GM23338 (cell line): ENCODE results near the gene CPLANE2.

ENCODE experiments used
- CREB1 ChIP-seq: fragments of 250-450 bp; sonication (Bioruptor Pico); IDR thresholded peaks from 2 replicates; pipeline ENCODE4 v1.5.0; 2020; ENCODE audit warnings: low read depth, mild to moderate bottlenecking, moderate library complexity
- CTCF ChIP-seq, 2 experiments: fragments of 200-600 bp in 1 of 2; sonication (generic) in 1 of 2; conservative IDR thresholded peaks; 2 replicates each; pipeline versions ENCODE4 v1.5.1 to v1.6.1; 2016 to 2017; ENCODE audit warnings: antibody characterized with exemption in 2 of 2, low read depth in 2 of 2, mild to moderate bottlenecking in 2 of 2, moderate library complexity in 1 of 2
- ETS1 ChIP-seq: IDR thresholded peaks from 2 replicates; pipeline ENCODE4 v1.6.1; 2016; ENCODE audit warnings: antibody characterized with exemption
- EZH2 ChIP-seq: fragments of 200-600 bp; sonication (generic); IDR thresholded peaks from one replicate; pipeline ENCODE4 v1.8.0; 2017; ENCODE audit warnings: antibody characterized with exemption, mild to moderate bottlenecking, low read depth; ENCODE audit not compliant: unreplicated experiment
- EZH2phosphoT487 ChIP-seq: fragments of 200-600 bp; sonication (generic); IDR thresholded peaks from one replicate; pipeline ENCODE4 v1.8.1; 2018; ENCODE audit warnings: antibody characterized with exemption; ENCODE audit not compliant: unreplicated experiment
- POLR2AphosphoS5 ChIP-seq: IDR thresholded peaks from 2 replicates; pipeline ENCODE4 v1.6.1; 2016; ENCODE audit warnings: antibody characterized with exemption, low read depth
- ZNF114 ChIP-seq: fragments of 250-450 bp; sonication (Bioruptor Pico); IDR thresholded peaks from 2 replicates; pipeline ENCODE4 v1.5.0; 2020; ENCODE audit warnings: mild to moderate bottlenecking, moderate library complexity

- TF ChIP-seq EZH2, result no peak
- TF ChIP-seq POLR2AphosphoS5, result no peak
- TF ChIP-seq CTCF (conservative IDR thresholded peaks at IDR 0.05; ENCODE audit: low read depth in 2 of 2), result no peak
- no peak for TF ChIP-seq ETS1
- TF ChIP-seq EZH2phosphoT487, result no peak
- TF ChIP-seq CREB1 (CRISPR knock-in tag), result no peak
- no peak for TF ChIP-seq ZNF114
These were observed 50.2 kb downstream of the CPLANE2 start for GRCh38 chr1:16186655-16187235.
